GM04503 (cell line): Measurements from ENCODE around the gene MTA1.
A peak's percentile ranks its signal among the peaks of the same experiment; 100 is the strongest.

Source experiments
- DNase-seq: peaks from one replicate; pipeline ENCODE4 v3.0.0-alpha.2; 2012; ENCODE audit warnings: low read depth

MTA1 gene

DNA sequence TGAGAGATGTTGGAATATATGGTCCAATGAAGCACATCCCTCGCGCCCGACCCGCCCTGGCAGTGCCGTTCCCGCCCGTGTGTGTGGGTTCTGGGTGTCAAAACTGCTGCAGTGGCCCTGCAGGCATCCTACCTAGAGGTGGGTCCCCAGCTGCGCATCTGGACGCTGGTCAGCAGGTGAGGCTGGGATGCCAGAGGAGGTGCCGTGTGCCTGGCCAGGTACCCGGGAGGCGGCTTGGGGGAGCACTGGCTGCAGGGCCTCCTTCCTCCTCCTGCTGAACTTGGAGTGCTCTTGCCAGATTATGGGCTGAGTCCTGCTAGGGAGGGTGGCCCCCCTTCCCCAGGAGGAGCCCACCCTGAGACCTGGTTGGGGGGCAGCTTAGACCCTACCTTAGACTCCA is 5.2 kb downstream of the MTA1 start:
- DNase-seq = no peak

GRCh38 chr14:105425823-105426247 is 6.2 kb downstream of the MTA1 start:
- no peak for DNase-seq

- no peak for DNase-seq
These were observed 6.9 kb downstream of the MTA1 start for GRCh38 chr14:105426416-105427130.

- no peak for DNase-seq
These were observed 7.8 kb downstream of the MTA1 start for GRCh38 chr14:105427412-105427811.

DNA sequence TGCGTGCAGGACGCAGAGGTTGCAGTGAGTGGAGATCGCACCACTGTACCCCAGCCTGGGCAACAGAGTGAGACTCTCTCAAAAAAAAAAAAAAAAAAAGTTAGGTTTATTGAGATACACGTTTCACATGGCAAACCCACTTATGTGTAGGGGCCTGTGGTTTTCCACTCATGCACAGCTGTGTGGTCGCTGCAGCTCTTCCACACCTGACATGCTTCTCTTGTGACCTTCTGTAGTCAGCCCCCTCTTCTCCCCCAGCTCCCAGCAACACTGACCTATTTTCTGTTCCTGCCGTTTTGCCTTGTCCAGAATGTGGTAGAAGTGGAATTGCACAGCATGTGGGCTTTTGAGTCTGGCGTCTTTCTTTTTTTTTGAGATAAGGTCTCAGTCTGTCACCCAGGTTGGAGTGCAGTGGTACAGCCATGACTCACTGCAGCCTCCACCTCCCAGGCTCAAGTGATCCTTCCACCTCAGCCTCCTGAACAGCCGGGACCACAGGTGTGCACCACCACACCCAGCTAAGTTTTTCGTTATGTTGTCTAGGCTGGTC is 8.4 kb downstream of the MTA1 start:
- DNase-seq = no peak

DNA sequence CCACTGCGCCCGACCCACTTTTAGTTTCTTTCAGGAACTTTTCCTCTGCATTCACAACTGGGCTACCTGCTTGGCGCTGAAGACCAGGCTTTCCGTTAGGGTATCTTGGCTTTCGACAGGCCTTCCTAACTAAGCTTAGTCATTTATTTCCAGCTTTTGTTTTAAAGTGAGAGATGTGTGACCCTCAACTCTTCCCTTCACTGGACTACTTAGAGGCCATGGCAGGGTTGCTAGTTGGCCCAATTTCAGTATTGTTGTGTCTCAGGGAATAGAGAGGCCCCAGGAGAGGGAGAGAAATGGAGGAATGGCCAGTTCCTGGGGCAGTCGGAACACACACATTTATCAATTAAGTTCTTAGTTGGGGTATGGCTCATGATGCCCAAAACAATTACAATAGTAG is 10.4 kb downstream of the MTA1 start:
- no peak for DNase-seq

DNA sequence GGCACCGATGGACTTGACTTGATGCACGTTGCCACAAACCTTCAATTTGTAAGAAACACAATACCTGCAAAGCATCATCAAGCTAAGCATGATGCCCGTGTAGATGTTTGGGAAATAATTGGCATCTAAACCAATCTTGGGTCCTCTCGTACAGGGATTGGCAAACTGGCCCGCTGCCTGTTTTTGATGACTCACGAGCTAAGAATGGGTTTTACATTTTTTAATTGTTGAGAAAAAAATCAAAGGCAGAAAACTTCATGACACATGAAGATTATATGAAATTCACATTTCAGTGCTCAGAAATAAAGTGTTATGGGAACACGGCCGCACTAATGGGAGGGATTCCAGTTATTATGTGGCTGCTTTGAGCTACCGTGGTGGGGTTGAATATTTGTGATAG is 10.9 kb downstream of the MTA1 start:
- DNase-seq = peak; percentile 44

DNA sequence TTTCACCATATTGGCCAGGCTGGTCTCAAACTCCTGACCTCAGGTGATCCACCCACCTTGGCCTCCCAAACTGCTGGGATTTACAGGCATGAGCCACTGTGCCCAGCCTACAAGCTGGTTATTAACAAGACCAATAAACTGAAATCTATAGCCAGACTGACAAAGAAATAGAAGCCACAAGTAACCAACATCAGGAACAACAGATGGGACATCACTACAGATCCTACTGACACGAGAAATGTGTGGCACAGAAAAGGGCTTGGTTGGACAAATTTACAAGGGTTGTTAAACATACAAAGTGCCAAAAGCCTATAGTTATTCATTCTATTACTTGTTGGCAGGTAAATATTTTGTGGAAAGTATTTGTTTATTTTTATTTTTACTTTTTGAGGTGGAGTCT is 11.6 kb downstream of the MTA1 start:
- no peak for DNase-seq

DNA sequence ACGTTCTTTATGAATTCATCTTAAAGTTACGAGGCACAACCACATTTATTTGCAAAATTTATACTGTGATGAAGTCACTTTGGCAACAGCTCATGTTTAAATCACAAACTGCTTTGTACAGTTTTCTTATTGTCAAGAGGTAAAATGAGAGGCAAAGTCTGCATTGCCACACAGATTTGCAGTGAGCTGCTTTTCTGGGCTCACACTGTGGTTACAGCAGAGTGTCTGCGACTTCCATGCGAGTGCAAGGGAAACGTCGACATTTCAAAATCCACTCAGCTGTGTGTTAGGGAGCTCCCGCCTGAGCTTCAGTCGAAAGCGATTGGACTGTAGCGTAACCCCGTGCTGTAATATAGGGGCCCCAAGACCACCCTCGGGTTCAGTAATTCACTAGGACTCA is 13.0 kb downstream of the MTA1 start:
- no peak for DNase-seq

GRCh38 chr14:105433161-105433605 is 13.6 kb downstream of the MTA1 start:
- DNase-seq = no peak

- DNase-seq = no peak
These were observed 16.8 kb downstream of the MTA1 start for GRCh38 chr14:105436402-105436801.

DNA sequence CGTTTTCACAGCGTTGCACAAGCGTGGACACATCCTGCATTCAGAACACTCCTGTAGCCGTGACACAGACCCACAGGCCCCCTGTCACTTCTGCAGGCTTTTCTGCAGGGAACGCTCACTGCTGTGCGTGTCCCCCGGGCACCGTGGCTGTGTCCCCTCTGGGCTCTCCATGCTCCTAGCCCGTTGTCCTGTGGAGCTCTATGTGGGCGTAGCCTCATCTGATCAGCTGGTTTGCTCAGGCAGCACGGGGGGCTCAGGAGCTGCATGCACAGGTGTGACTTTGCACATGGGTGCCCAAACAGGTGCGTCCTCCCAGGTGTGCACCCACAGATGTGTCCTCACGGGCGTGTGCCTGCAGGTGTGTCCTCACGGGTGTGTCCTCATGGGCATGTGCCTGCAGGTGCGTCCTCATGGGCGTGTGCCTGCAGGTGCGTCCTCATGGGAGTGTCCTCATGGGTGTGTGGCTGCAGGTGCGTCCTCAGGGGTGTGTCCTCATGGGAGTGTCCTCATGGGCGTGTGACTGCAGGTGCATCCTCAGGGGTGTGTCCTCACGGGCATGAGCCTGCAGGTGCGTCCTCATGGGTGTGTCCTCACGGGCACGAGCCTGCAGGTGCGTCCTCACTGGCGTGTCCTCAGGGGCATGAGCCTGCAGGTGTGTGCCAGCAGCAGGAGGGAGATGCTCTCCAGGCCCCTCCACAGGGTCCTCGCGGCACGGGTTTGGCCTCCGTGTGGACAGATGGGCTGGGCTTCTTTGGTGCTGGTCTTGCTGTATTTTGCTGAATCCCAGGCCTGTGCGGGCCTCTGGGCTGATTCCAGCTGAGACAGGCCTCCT is 17.5 kb downstream of the MTA1 start:
- DNase-seq = no peak

- DNase-seq = no peak
These were observed 18.3 kb downstream of the MTA1 start for GRCh38 chr14:105437723-105438500.

- DNase-seq = no peak
These were observed 19.6 kb downstream of the MTA1 start for GRCh38 chr14:105439179-105439578.

DNA sequence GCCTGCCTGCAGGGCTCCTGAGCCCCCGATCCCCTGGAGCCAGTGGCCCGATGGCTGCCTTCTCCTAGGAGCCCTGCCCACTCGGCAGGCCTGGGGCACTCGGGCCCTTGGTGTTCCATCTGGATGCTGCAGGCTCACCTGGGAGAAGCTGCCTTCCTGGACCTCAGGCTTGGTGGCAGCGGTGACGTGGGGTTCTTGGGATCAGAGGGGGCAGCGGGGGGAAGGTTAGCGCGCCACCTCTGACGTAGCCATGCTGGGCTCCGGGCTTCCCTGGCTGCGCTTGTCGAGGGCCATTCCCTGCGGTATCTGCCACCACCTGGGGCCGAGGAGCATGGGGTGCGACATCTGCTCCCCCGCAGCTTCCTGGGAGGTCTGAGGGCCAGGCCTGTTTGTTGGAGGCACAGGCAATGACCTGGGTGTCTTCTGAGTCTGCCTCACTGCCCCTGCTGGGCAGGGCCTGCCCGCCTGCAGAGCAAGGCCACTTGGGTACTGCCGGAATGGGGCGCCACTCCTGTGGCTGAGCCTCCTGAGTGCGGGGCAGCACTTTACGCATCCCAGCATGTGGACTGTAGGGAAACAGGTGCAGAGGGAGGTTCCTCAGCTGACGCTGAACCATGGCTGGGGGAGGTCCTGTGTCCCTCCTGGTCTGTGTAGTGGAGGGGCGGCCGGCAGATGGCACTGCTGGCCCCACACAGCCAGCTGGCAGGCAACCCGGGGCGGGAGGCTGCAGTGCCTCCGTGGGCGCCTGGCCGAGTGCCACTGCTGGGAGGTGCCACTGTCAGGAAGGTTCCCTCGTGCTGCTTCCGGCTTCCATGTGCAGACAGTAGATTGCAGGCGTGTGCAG is 20.3 kb downstream of the MTA1 start:
- DNase-seq = no peak

DNA sequence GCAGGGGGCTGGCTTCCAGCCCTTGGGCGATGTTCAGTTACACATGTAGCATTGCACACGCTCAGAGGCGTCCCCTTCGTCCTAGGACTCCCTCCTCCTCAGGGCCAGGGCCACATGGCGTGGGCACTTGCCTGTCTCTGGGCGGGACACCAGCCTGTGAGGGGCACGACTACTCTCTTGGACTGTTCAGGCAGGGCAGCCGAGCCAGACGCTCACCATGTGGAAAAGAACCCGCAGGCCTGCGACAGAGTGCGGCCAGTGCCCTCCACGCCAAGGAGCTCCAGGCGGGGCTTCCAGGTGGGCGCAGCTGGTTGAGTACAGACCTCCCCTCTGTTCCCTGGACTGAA is 20.9 kb downstream of the MTA1 start:
- no peak for DNase-seq

DNA sequence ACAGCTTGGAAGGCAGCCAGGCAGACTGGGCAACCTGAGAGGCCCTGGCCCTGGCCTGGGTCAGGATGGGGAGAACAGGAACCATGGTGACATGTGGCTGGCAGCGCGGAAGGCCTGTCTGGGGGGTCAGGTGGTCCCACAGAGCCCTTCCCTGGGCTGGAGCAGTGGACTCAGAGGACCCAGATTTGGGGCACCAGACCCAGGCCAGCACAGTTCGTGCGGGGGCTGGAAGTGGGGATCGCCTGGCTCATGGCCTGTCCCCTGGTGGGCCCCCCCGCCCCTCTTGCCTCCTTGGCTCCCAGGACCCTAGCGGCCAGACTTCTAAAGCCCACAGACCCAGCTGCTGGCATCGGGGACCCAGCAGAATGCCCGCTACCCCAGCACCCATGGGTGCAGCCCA is 21.4 kb downstream of the MTA1 start:
- no peak for DNase-seq

DNA sequence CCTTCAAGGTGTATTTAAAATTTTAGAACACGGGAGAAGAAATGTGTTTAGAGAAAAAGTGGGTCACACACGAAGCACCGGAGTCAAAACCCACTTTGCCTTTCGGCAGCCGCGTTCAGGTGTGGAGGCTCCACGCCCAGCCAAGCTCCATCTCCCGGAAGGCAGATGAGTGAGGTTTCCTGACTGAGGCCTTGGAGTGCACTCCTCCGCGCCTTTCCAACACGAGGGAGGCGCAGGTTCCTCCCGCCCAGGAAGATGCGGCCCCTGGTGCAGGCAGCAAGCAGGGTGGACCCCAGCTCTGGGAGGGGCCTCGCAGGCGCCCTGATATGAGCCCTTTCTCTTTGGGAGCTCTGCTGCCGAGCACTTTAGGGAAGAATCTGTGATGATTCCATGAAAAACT is 22.5 kb downstream of the MTA1 start:
- no peak for DNase-seq

- no peak for DNase-seq
These were observed 23.2 kb downstream of the MTA1 start for GRCh38 chr14:105442834-105443233.

- no peak for DNase-seq
These were observed 25.2 kb downstream of the MTA1 start for GRCh38 chr14:105444859-105445258.

- no peak for DNase-seq
These were observed 25.7 kb downstream of the MTA1 start for GRCh38 chr14:105445290-105445689.
